ENCODE measurements around the gene DYSF. TPM values are rescaled to one million over a fixed set of nuclear protein-coding genes. Genes with fewer than 3 reads are reported as not detected.

Gene DYSF
- total RNA-seq, 4 donors from 2014 or later, result 2.6 to 20.7 (median 12.7) TPM

DNA sequence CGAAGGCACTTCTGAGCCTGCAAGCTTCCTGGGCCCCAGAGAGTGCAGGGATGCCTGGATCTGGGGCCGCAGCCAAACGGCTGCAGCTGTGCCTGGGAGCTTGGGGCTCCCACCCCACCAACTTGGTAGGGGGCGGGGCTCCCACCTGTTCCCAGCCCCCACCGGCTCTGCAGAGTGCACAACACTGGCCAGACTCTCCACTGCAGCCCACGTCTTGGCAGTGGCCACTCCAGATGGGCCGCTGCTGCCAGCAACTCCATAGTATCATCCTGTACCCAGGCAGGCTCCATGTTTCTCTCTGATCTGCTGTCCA lies 9.9 kb downstream of the DYSF start:
- Histone ChIP-seq H3K27me3 (no peaks in the 10 kb centered on the region), H3K36me3 (no peaks in the 10 kb centered on the region), H3K27ac (no peak overlapping the region), H3K4me3 (no peak overlapping the region), H3K9me3 (no peaks in the 10 kb centered on the region), H3K4me1 (no peaks in the 10 kb centered on the region)
- TF ChIP-seq CTCF (IDR thresholded peaks at IDR 0.05) (no peak), POLR2A (IDR thresholded peaks at IDR 0.05) (no peak)
- DNase-seq, result no peak
- intact Hi-C loops (cut with DNase I; ENCODE audit: low total_unique reads), result no loop called here

DNA sequence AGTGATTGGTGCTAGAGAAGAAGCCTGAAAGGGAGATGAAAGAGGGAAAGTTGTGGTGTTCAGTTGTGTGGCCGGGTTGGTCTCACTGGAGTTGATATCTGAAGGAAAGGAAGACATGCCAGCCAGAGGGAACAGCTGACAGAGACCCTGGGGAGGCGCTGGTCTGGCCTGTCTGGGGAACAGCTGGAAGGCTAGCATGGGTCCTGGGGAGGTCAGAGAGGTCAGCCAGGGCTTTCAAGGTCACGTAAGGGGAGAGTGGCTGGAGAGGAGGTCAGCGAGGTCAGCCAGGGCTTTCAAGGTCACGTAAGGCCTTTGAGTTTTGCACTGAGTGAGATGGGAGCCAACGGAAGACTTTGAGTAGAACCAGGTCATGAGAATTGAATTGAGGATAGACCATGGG lies 11.0 kb downstream of the DYSF start:
- no peaks in the 10 kb centered on the region for H3K36me3 ChIP-seq
- DNase-seq, result no peak
- H3K27me3 ChIP-seq, result no peaks in the 10 kb centered on the region
- no peak overlapping the region for H3K27ac ChIP-seq
- H3K4me1 ChIP-seq, result no peaks in the 10 kb centered on the region
- H3K4me3 ChIP-seq, result no peak overlapping the region
- no peak for TF ChIP-seq POLR2A (IDR thresholded peaks at IDR 0.05)
- no peak for TF ChIP-seq CTCF (IDR thresholded peaks at IDR 0.05)
- H3K9me3 ChIP-seq, result no peaks in the 10 kb centered on the region
- intact Hi-C loops (cut with DNase I; ENCODE audit: low total_unique reads), result no loop called here

GRCh38 chr2:71465356-71465755 lies 12.0 kb downstream of the DYSF start:
- Histone ChIP-seq H3K9me3 (no peaks in the 10 kb centered on the region), H3K4me3 (no peak overlapping the region), H3K4me1 (no peaks in the 10 kb centered on the region), H3K36me3 (no peaks in the 10 kb centered on the region), H3K27ac (no peak overlapping the region), H3K27me3 (no peaks in the 10 kb centered on the region)
- intact Hi-C loops (cut with DNase I; ENCODE audit: low total_unique reads), result no loop called here
- no peak for TF ChIP-seq CTCF (IDR thresholded peaks at IDR 0.05)
- TF ChIP-seq POLR2A (IDR thresholded peaks at IDR 0.05), result no peak
- DNase-seq, result no peak

GRCh38 chr2:71465961-71466300 lies 12.6 kb downstream of the DYSF start:
- Histone ChIP-seq H3K27ac (peak overlapping the region in 1 of 2 donors; percentile 33), H3K4me1 (no peaks in the 10 kb centered on the region), H3K9me3 (no peaks in the 10 kb centered on the region), H3K27me3 (no peaks in the 10 kb centered on the region), H3K36me3 (no peaks in the 10 kb centered on the region), H3K4me3 (peak overlapping the region; percentile 36 to 47)
- intact Hi-C loops (cut with DNase I; ENCODE audit: low total_unique reads), result no loop called here
- TF ChIP-seq POLR2A (IDR thresholded peaks at IDR 0.05) (no peak), CTCF (IDR thresholded peaks at IDR 0.05) (no peak)
- no peak for DNase-seq

- H3K9me3 ChIP-seq, result no peaks in the 10 kb centered on the region
- TF ChIP-seq POLR2A (IDR thresholded peaks at IDR 0.05) (no peak), CTCF (IDR thresholded peaks at IDR 0.05) (no peak)
- no peaks in the 10 kb centered on the region for H3K36me3 ChIP-seq
- H3K27ac ChIP-seq, result peak overlapping the region in 1 of 2 donors; percentile 33
- H3K4me3 ChIP-seq, result peak overlapping the region; percentile 36 to 47
- H3K4me1 ChIP-seq, result no peaks in the 10 kb centered on the region
- H3K27me3 ChIP-seq, result no peaks in the 10 kb centered on the region
- intact Hi-C loops (cut with DNase I; ENCODE audit: low total_unique reads), result no loop called here
- DNase-seq, result no peak
These were observed 13.2 kb downstream of the DYSF start for GRCh38 chr2:71466301-71467179.
